Measurements from ENCODE around the gene NCOA3. TPM values are rescaled to one million over a fixed set of nuclear protein-coding genes. Genes with fewer than 3 reads are reported as not detected.

The NCOA3 gene
- total and polyA plus RNA-seq, 2 experiments from 2014 or later = 6.7 to 16.2 TPM

GRCh38 chr20:47532002-47532401, 30.3 kb downstream of the NCOA3 start:
- H3K9me3 ChIP-seq (ENCODE audit: low read depth) = no peaks in the 10 kb centered on the region
- no peak overlapping the region for H3K27ac ChIP-seq
- no peak for TF ChIP-seq CTCF (IDR thresholded peaks at IDR 0.05; ENCODE audit: low read depth, low read length)
- no peaks in the 10 kb centered on the region for H3K36me3 ChIP-seq
- H3K27me3 ChIP-seq = no peaks in the 10 kb centered on the region
- DNase-seq (ENCODE audit: low read depth in 1 of 2, low spot score in 1 of 2) = no peak
- H3K4me1 ChIP-seq (ENCODE audit: low read depth) = peaks cover 4% of the 10 kb centered on the region
- H3K4me3 ChIP-seq = no peak overlapping the region

GRCh38 chr20:47533518-47534062, 31.9 kb downstream of the NCOA3 start:
- no peak for TF ChIP-seq CTCF (IDR thresholded peaks at IDR 0.05; ENCODE audit: low read depth, low read length)
- no peak for DNase-seq (ENCODE audit: low read depth in 1 of 2, low spot score in 1 of 2)
- no peak overlapping the region for H3K27ac ChIP-seq
- no peak overlapping the region for H3K4me3 ChIP-seq
- H3K9me3 ChIP-seq (ENCODE audit: low read depth) = no peaks in the 10 kb centered on the region
- H3K4me1 ChIP-seq (ENCODE audit: low read depth) = peaks cover 4% of the 10 kb centered on the region
- no peaks in the 10 kb centered on the region for H3K36me3 ChIP-seq
- H3K27me3 ChIP-seq = no peaks in the 10 kb centered on the region

GRCh38 chr20:47534405-47534804, 32.7 kb downstream of the NCOA3 start:
- Histone ChIP-seq H3K27ac (no peak overlapping the region), H3K4me1 (ENCODE audit: low read depth) (peaks cover 4% of the 10 kb centered on the region), H3K27me3 (no peaks in the 10 kb centered on the region), H3K9me3 (ENCODE audit: low read depth) (no peaks in the 10 kb centered on the region), H3K4me3 (no peak overlapping the region), H3K36me3 (no peaks in the 10 kb centered on the region)
- DNase-seq (ENCODE audit: low read depth in 1 of 2, low spot score in 1 of 2) = no peak
- no peak for TF ChIP-seq CTCF (IDR thresholded peaks at IDR 0.05; ENCODE audit: low read depth, low read length)

- TF ChIP-seq CTCF (IDR thresholded peaks at IDR 0.05; ENCODE audit: low read depth, low read length) = no peak
- H3K27ac ChIP-seq = no peak overlapping the region
Observed at GRCh38 chr20:47535088-47535487, 33.4 kb downstream of the NCOA3 start.

GRCh38 chr20:47535994-47536393, 34.3 kb downstream of the NCOA3 start:
- Histone ChIP-seq H3K36me3 (no peaks in the 10 kb centered on the region), H3K27me3 (no peaks in the 10 kb centered on the region), H3K4me3 (no peak overlapping the region), H3K27ac (no peak overlapping the region), H3K4me1 (ENCODE audit: low read depth) (peaks cover 4% of the 10 kb centered on the region), H3K9me3 (ENCODE audit: low read depth) (no peaks in the 10 kb centered on the region)
- no peak for DNase-seq (ENCODE audit: low read depth in 1 of 2, low spot score in 1 of 2)
- no peak for TF ChIP-seq CTCF (IDR thresholded peaks at IDR 0.05; ENCODE audit: low read depth, low read length)

More at GRCh38 chr20:47535088-47535487, 33.4 kb downstream of the NCOA3 start:
- Histone ChIP-seq H3K4me1 (ENCODE audit: low read depth) (peaks cover 4% of the 10 kb centered on the region), H3K27me3 (no peaks in the 10 kb centered on the region), H3K36me3 (no peaks in the 10 kb centered on the region), H3K9me3 (ENCODE audit: low read depth) (no peaks in the 10 kb centered on the region), H3K4me3 (no peak overlapping the region)
- no peak for DNase-seq (ENCODE audit: low read depth in 1 of 2, low spot score in 1 of 2)

Measured in cardiac muscle cell (in vitro differentiated cells and primary cell).